Adipose tissue (tissue), 3 donors: Measurements from ENCODE around the gene NECAB2. TPM values are rescaled to one million over a fixed set of nuclear protein-coding genes. Genes with fewer than 3 reads are reported as not detected.

Source experiments
- H3K27ac ChIP-seq: one replicate; pipeline ENCODE4 v1.5.1; 2013; ENCODE audit warnings: low read depth, low read length
- WGBS, 3 donors: extraction: QIAGEN DNeasy Blood & Tissue Kit; methylation state at CpG; one replicate each; pipeline ENCODE4 v1.1.7; 2013; 5-methylcytosine and 5-hydroxymethylcytosine counted together
- polyA plus RNA-seq, 3 donors: library from polyadenylated mRNA; stranded (reverse); fragments of 200-250 nt; gene quantifications; one replicate each; pipeline ENCODE4 v1.2.3, GENCODE V29; 2013
- donor health status: healthy with polysubstance abuse.
- donor health status: Bipolar disorder and iron deficiency.
- donor health status: healthy.

The NECAB2 gene
- polyA plus RNA-seq, 3 donors, result 0.47 to 2.2 (median 0.49) TPM

DNA sequence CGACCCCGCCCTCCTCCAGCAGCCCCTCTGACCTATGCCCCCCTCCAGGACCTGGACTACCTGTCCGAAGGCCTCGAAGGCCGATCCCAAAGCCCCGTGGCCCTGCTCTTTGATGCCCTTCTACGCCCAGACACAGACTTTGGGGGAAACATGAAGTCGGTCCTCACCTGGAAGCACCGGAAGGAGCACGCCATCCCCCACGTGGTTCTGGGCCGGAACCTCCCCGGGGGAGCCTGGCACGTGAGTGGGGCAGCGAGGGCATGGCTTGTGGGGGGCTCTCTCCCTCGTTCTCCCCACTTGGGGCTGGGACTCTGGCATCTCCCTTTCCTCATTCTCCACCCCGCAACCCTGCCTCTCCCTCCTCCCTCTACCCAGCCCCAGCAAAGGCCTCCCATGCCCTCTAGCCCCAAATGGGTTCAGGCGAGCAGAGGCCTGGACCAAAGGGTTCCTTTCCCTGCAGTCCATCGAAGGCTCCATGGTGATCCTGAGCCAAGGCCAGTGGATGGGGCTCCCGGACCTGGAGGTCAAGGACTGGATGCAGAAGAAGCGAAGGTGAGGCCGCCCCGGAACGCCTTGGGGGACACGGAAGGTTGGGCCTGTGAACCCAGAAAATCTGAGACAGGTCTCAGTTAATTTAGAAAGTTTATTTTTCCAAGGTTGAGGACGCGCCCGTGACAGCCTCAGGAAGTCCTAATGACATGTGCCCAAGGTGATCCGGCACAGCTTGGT is 7.4 kb upstream of the NECAB2 start:
- WGBS, 3 donors, result 90 to 93% (median 92%) methylated on average over 29 of the region's 29 CpGs
- no peak overlapping the region for H3K27ac ChIP-seq

DNA sequence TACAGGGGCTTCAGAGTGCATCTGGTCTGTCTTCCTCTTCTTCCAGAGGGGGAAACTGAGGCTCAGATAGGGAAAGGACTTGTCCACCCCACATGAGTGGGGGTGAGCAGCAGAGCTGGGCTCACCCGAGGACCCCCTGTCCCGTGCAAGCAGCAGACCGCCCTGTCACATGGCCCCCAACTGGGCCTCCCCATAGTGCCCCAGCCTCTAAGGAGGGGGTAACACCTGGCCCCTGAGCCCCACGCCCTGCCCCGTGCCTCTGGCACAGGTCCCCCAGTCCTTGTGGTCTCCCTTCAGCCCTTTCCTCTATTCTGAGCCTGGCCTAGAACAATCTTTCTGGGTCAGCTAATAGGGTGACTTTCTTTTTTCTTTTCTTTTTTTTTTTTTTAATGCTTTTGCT is 6.5 kb upstream of the NECAB2 start:
- WGBS, 3 donors, result 86 to 94% (median 90%) methylated on average over 5 of the region's 5 CpGs
- no peak overlapping the region for H3K27ac ChIP-seq

DNA sequence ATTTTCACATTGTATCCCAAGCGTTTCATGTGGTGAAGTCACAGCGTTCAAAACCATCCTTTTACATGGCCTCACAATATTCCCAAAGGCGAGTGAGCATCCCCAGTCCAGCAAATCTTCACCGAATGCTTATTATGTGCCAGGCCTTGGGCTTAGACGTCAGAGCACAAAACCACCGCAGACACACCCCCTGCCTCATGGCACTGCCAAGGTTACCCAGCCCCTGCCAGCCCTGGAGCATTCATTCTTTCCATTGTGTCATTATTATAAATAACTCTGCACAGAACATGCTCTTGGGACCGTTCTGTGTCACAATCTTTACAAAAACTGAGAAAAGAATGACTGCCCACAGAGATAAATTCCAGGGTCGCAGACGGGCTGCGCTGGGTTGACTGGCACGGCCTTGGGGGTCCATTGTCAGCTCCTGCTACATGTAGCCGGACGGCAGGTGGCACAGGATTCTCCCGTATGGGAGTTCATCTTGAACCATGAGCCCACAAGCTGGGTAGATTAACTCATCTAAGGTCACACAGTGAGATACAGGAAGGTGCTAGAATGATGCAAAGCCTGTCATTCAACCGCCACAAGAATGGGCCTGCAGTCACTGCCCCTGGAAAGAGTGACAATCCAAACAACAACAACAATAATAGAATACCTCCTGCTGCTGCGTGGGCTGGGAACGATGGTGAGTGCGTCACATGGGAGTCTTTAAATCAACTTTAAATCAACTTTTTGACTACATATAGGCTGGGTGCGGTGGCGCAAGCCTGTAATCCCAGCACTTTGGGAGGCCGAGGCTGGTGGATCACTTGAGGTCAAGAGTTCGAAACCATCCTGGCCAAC is 4.5 kb upstream of the NECAB2 start:
- H3K27ac ChIP-seq, result no peak overlapping the region
- WGBS, 3 donors, result 84 to 87% (median 87%) methylated on average over 22 of the region's 22 CpGs

DNA sequence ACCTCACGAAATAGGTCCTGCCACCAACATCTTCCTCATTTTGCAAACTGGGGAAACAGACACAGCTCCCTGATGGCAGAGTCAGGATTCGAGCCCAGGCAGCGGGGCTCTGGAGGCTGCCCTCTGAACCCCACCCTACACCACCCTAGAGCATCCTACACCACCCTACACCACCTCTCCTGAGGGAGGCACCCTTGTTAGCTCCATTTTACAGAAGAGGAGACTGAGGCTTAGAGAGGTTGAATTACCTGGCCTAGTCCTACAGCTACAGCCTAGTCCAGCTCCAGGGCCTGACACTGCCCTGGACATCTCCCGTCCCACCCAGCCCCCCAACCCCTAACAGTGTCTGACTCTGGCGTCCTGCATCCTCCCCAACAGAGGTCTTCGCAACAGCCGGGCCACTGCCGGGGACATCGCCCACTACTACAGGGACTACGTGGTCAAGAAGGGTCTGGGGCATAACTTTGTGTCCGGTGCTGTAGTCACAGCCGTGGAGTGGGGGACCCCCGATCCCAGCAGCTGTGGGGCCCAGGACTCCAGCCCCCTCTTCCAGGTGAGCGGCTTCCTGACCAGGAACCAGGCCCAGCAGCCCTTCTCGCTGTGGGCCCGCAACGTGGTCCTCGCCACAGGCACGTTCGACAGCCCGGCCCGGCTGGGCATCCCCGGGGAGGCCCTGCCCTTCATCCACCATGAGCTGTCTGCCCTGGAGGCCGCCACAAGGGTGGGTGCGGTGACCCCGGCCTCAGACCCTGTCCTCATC is 3.2 kb upstream of the NECAB2 start:
- H3K27ac ChIP-seq, result no peak overlapping the region
- 91 to 95% (median 92%) methylated on average over 22 to 26 of the region's 26 CpGs for WGBS, 3 donors

DNA sequence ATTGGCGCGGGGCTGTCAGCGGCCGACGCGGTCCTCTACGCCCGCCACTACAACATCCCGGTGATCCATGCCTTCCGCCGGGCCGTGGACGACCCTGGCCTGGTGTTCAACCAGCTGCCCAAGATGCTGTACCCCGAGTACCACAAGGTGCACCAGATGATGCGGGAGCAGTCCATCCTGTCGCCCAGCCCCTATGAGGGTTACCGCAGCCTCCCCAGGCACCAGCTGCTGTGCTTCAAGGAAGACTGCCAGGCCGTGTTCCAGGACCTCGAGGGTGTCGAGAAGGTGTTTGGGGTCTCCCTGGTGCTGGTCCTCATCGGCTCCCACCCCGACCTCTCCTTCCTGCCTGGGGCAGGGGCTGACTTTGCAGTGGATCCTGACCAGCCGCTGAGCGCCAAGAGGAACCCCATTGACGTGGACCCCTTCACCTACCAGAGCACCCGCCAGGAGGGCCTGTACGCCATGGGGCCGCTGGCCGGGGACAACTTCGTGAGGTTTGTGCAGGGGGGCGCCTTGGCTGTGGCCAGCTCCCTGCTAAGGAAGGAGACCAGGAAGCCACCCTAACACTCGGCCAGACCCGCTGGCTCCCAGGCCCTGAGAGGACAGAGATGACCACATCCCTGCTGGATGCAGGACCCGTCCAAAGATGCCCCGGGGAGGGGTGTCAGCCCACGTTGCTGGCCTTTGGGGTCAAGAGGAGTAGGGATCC is 2.4 kb upstream of the NECAB2 start:
- 92 to 93% (median 93%) methylated on average over 31 to 36 of the region's 36 CpGs for WGBS, 3 donors
- no peak overlapping the region for H3K27ac ChIP-seq

DNA sequence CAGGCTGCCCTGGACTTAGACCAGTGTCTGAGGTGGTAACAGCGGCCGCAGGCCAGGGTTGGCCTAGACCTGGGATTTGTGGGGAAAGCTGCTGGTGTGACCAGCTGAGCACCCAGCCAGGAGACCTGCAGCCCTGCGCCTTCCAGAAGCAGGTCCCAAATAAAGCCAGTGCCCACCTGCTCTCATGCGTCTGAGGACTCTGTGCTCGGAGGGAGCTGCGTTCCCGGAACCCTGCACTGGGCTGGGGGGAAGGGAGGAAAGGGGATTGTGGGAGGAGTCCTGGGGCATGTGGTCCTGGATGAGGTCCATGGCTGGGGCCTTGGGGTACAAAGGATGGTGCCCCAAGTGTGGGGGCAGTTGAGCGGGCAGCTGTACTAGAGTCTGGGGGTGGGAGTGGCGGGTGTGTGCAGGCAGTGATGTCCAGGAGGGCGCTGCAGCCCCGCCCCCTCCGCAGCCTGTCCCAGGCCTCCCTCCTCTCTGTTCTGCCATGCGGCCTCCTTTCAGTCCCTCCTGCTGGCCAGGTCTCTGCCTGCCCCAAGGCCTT is 1.8 kb upstream of the NECAB2 start:
- WGBS, 3 donors, result 88 to 94% (median 93%) methylated on average over 10 to 13 of the region's 13 CpGs
- H3K27ac ChIP-seq, result no peak overlapping the region

DNA sequence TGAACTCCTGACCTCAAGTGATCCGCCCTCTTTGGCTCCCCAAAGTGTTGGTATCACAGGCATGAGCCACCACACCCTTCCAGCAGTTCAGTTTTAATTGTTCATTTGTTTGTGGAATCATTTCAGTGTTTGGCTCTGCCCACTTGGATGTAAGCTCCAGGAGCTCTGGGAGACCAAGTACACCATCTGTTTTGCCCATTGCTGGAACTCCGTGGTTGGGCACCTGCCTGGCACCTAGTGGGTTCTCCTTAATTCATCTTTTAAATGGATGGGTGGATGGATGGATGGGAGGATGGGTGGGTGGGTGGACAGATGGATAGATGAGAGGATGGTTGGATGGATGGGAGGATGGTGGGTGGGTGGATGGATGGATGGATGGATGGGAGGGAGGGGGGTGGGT is 953 bp upstream of the NECAB2 start:
- 63 to 81% (median 73%) methylated on average over 2 of the region's 2 CpGs for WGBS, 3 donors
- no peak overlapping the region for H3K27ac ChIP-seq

DNA sequence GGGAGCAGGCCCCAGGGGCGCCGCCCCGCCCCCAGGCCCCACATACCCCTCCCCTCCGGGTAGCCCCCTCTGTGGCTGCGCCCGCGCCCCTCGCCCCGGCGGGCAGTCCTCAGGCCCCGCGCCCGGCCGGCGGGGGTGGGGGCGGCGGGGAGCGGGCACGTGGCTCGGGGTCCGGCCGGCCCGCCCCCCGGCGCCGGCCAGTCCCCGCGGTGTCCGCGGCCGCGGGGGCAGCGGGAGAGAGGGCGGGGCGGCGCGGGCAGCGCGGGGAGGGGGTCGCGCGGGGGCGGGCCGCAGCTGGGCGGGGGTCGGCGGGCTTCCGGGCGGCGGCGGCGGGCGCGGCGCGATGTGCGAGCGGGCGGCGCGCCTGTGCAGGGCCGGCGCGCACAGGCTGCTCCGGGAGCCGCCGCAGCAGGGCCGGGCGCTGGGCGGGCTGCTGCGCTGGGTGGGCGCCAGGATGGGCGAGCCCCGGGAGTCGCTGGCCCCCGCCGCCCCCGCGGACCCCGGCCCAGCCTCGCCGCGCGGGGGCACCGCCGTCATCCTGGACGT is 335 bp downstream of the NECAB2 start:
- no peak overlapping the region for H3K27ac ChIP-seq
- WGBS, 3 donors, result 1 to 2% (median 1%) methylated on average over 16 to 81 of the region's 87 CpGs

DNA sequence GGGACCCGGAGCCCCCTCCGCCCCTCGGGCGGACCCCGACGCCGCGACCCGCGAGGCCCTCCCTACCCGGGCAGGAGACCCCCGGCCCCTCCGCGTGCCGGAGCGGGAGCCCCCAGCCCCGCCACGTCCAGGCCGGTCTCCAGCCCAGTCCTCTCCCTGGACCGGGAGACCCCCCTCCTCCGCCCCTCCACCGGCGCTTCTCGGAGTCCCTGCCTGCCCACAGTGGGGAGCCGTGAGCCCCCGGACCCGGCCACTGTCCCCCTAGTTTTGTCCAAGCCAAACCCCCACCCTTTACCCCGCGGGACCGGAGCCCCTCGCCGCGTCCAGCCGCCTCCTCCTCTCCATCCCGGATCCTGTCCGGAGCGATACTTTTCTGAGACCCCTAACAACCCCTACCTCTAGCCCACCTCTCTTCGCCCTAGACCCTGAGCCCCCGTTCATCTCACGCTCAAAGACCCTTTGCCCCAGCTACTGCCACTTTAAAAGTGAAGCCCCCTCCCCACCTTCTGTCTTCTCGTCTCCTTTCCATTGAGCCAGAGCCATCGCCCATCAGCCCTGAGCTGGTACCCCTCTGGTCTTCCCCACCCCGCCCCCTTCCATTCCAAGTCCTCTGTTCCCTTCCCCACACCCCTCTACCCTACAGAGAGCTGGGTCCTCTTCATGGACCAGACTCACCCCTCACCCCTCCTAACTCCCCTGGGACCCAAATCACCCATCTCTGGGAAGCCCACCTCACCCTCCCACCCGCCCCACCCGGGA is 1.0 kb downstream of the NECAB2 start:
- no peak overlapping the region for H3K27ac ChIP-seq
- 9 to 13% (median 10%) methylated on average over 33 to 45 of the region's 45 CpGs for WGBS, 3 donors

DNA sequence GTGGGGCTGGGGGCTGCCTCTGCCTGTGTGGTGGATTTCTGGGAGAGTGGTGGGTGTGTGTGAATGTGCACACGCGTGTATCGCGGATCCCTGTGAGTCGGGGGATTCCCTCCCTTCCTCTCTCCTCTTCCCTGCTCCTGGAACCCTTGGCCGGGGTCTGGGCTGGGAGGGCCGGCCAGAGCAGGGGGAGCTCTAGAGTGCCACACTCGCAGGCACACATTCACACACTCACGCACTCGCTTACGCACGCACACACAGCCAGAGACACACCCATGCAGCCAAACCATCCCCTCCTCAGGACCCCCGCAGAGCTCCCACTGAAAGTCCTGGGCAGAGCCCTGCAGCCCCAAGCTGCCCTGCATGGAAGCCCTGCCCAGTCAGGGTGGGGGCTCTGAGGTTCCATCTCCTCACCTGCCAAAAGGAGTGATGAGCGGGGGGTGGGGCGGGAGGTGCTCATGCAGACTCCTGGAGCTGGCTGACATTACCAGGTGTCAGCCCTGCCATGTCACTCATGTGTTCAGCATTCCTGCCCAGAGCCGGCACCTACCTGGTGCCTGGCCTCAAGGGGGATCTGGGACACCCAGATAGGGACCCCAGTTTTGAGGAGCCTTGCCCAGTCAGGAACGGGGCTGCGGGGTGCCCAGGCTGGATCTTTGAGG is 1.9 kb downstream of the NECAB2 start:
- no peak overlapping the region for H3K27ac ChIP-seq
- WGBS, 3 donors, result 54 to 74% (median 55%) methylated on average over 16 to 18 of the region's 18 CpGs

DNA sequence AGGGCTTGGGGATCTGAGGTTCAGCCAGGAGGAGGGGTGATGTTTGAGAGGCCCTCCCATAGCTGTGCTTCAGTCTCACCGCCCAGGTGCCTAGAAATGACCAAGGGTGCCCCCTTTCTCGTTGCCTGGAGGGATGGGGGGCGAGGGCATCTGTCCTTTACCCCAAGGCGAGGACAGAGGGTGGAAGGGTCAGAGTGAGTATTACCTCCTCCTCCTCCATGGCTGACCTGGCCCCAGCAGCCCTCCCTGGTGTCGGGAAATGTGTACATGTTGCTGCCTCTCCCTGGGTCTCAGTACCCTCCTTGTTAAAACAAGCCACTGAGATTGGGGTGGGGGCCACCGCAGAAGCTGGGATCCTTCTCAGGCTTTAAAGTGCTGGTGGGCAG is 2.4 kb downstream of the NECAB2 start:
- 79 to 82% (median 82%) methylated on average over 6 of the region's 6 CpGs for WGBS, 3 donors
- H3K27ac ChIP-seq, result no peak overlapping the region

DNA sequence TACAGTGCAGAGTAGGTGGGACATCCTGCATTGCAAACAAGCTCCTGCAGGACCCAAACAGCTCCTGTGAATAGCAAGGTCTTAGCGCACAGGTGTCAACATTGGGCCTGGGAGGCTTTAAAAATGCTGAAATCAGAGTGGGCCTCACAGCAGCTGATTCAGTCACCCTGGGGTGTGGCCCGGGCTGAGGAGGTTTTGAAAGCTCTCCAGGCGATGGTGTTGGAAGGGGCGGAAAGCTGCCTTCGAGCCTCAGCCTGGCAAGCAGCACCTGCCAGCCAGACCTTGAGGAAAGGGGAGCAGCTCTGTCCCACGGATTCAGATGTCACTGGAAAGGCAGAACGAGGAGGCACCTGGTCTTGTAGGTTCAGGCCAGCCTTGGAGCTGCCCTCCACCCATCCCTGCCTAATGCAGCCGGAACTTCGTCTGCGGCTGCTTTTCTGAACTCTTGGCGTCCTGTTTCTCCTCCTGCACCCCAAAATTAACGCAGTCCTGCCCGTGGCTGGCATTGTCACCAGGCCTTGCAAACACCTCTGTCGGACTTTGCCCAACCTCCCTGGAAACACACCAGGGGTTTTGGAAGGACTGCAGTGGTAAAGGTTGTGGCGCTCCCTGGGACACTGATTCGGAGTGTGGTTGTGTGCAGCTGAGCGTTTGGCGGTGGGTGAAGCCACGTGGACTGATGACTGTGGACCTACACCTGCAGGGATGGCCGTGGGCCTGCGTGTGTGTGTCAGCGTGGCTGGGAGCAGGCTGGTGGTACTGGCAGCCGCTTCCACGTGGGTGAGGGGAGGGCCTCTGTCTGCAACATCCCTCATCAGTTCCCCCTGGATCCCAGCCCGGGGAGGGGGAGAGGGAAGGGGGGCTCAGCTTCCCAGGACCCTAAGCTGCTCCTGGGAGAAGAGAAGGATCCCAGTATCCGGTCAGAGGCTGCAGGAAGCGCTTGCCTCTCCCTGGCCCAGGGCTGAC is 3.4 kb downstream of the NECAB2 start:
- 70 to 77% (median 74%) methylated on average over 27 of the region's 27 CpGs for WGBS, 3 donors
- H3K27ac ChIP-seq, result no peak overlapping the region

DNA sequence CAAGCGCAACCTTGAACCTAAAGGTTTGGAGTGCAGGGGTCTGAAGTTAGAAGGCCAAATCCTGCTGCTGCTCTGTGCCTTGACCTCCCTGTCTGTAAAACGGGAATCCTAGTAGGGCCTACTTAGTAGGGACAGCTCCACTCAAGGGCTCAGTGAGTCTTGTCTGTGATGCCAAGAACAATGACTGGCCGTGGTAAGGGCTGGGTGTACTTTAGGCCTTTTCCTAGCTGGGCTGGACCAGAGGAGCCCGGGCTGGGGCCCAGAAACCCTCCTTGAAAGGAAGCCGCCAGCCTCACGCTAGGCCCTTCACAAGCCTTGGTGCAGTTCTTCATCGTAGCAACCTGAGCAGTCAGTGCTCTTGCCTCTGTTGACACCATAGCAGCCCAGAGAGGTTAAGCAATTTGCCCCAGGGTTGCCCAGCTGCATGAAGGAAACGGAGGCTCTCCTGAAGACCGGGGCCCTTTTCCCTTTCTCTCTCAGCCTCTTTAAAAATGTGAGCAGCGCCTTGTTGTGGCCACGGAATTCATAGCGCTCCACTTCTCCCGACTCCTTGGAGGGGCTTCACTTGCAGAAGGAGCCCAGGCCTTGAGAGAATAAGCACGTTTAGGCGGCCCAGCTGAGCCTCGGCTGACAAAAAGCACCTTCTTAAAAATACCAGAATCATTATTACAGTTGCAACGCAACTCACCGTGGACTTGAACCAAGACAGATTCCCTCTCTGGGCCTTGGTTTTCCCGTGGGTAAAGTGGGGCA is 4.4 kb downstream of the NECAB2 start:
- H3K27ac ChIP-seq, result no peak overlapping the region
- WGBS, 3 donors, result 85 to 86% (median 85%) methylated on average over 19 of the region's 19 CpGs

DNA sequence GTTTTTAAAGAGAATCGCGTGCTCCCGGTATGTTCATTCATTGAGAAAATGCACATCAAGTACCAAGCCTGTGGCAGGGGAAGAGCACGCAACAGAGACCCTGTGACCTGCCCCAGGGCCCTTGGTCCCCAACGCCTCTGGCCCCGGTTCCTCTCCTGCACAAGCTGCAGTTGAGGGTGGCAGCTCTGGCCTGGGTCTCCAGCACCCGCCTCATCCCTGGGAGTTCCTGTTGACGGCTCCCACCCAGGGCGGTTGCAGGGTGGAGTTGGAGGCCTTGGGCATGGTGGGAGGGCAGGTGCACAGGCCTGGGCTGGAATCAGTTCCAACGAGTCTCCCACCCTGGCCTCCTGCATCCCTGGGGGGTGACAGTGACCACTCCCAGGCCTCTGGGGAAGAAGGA is 5.0 kb downstream of the NECAB2 start:
- WGBS, 3 donors, result 75 to 86% (median 86%) methylated on average over 8 to 10 of the region's 10 CpGs
- no peak overlapping the region for H3K27ac ChIP-seq
